ENCODE data around the gene ELMO3. TPM values are rescaled to one million over a fixed set of nuclear protein-coding genes. Genes with fewer than 3 reads are reported as not detected.

ELMO3 gene
- total RNA-seq, 4 donors from 2014 or later = 30.1 to 35.9 (median 32.9) TPM

DNA sequence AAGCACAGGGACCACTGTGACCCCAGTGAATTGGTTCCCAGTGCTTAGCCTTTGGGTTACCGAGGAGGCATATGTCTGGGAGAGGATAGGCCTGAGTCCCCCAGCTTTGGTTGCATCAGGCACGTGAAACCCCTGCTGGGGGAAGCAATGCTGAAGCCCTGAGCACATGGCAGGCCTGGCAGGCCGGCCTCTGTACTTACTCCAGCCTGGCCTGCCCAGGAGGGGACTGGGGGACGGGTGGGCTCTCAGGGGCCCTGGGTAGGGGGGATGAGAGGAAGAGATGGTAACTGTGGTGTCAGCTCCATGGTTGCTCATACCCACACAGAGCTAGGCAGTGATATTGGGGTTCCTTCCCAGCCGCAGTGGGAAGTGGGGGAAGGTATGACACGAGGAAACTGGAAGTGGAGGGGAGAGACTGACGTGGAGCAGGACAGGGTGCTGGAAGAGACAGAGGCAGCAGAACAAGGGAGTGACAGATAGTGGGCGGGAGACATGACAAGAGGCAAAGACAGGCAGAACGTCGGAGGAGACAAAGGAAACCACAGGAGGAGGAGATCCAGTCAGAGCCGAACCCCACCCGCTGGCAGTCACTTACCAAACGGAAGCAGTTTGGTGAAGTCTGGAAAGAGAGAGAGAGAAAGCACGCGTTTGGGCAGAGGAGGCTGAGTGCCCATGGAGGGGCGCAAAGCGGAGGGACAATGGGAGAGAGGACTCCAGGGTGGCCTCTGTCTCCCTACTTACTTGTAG lies 37.1 kb downstream of the ELMO3 start:
- Histone ChIP-seq H3K36me3 (peaks cover 20 to 85% (median 37%) of the 10 kb centered on the region in 3 donors), H3K4me1 (peaks cover 0 to 9% (median 8%) of the 10 kb centered on the region in 3 donors), H3K4me3 (no peak overlapping the region), H3K27ac (peak overlapping the region in 3 of 4 donors; percentile 18 to 34 (median 25)), H3K27me3 (no peaks in the 10 kb centered on the region), H3K9me3 (no peaks in the 10 kb centered on the region)
- intact Hi-C loops (cut with DNase I) = no loop called here
- DNase-seq = no peak
- no peak for TF ChIP-seq POLR2A (IDR thresholded peaks at IDR 0.05)
- TF ChIP-seq, protein P1, sequence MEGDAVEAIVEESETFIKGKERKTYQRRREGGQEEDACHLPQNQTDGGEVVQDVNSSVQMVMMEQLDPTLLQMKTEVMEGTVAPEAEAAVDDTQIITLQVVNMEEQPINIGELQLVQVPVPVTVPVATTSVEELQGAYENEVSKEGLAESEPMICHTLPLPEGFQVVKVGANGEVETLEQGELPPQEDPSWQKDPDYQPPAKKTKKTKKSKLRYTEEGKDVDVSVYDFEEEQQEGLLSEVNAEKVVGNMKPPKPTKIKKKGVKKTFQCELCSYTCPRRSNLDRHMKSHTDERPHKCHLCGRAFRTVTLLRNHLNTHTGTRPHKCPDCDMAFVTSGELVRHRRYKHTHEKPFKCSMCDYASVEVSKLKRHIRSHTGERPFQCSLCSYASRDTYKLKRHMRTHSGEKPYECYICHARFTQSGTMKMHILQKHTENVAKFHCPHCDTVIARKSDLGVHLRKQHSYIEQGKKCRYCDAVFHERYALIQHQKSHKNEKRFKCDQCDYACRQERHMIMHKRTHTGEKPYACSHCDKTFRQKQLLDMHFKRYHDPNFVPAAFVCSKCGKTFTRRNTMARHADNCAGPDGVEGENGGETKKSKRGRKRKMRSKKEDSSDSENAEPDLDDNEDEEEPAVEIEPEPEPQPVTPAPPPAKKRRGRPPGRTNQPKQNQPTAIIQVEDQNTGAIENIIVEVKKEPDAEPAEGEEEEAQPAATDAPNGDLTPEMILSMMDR (IDR thresholded peaks at IDR 0.05) = no peak
- WGBS, 2 donors = 65 to 73% methylated on average over 13 of the region's 17 CpGs

DNA sequence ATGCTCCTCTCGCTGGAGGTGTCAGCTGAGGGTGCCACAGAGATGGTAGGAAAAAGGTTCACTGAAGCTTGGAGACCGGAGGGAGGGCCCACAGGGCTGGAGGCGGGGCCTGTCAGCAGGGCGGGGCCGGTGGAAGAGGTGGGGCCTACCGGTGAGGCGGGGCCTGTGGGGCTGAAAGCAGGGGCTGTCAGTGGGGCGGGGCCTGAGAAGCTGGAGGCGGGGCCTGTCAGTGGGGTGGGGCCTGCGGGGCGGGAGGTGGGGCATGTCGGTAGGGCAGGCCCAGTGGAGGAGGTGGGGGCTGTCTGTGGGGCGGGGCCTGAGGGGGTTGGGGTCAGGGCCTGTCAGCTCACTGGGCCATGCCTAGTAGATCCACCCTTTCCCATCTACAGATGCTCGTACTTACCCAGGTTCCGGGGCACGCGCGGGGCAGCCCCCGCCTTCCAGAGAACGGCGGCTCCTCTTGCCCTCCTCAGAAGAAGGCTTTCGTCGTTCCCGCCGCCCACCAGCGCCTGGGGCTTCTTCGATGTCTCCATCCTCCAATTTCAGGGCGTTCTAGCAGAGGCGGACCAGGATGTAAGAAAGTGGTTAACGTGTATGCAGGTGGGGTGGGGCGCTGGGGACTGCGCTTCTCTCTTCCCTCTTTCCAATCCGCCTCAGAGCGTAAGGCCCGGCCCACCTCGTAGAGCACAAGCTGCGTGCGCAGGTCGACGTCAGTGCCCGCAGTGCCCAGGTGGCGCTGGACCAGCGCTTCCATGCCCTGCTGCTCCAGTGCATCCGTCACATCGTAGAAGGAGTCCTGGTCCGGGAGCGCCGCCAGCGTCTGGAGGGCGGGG lies 37.8 kb downstream of the ELMO3 start:
- Histone ChIP-seq H3K4me3 (no peak overlapping the region), H3K27ac (peak overlapping the region in 3 of 4 donors; percentile 8 to 25 (median 14)), H3K36me3 (peaks cover 15 to 77% (median 32%) of the 10 kb centered on the region in 3 donors), H3K4me1 (peaks cover 0 to 17% (median 16%) of the 10 kb centered on the region in 3 donors), H3K27me3 (no peaks in the 10 kb centered on the region), H3K9me3 (no peaks in the 10 kb centered on the region)
- no peak for DNase-seq
- TF ChIP-seq, protein P1 (IDR thresholded peaks at IDR 0.05) = no peak
- TF ChIP-seq POLR2A (IDR thresholded peaks at IDR 0.05) = no peak
- intact Hi-C loops (cut with DNase I) = no loop called here
- WGBS, 2 donors = 76 to 88% methylated on average over 11 to 22 of the region's 50 CpGs

DNA sequence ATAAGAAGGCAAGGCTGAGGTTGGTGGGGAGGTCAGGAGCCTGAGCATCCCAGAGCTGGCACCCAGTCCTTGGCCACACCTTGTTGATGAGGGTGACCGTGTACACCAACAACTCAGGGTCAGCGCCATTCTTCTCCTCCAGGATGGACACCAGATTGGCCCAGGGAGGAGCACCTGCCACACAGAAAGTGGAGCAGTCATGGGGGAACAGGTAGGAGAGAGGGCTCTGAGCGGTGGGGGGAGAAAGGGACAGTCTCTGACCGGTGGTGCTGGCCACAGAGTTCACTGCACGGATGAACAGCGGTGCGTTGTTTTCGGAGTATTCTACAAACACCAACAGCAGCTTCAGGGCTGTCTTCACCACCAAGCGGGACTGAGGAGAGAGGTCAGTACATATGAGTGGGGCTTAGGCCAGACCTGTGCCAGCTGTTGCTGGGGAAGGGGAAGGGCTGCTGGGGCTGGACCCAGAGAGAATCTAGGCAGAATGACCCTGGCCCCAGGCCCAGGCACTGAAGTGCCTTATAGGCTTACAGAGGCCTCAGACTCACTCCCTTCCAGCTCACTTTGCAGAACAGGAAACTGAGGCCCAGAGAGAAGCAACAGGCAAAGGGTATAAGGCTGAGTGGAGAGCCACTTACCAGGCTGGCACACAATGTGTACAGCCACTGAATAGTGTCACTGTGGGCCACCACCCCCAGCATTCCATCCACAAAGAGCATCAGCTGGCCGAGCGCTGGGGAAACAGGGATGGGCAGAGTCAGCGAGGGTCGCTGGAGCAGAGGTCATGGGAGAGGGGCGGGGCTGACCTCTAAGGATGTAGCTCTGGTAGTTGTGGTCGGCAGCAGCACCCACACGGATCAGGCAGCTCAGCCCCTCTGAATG lies 38.7 kb downstream of the ELMO3 start:
- H3K36me3 ChIP-seq = peaks cover 15 to 71% (median 29%) of the 10 kb centered on the region in 3 donors
- intact Hi-C loops (cut with DNase I) = no loop called here
- TF ChIP-seq POLR2A (IDR thresholded peaks at IDR 0.05) = no peak
- TF ChIP-seq, protein P1 (IDR thresholded peaks at IDR 0.05) = no peak

DNA sequence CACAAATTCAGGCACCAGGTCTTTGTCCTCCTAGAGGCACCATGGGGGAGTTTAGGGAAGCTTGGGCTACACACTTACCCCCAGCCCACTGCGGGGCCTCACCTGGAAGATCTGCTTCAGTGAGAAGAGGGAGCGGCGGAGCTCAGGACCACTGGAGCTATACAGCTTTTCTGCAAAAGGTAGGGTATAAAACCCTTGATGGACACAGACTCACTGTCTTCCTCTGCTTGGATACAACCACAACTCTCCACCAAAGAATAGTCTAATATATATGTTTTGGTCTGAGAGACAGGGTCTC lies 39.3 kb downstream of the ELMO3 start:
- intact Hi-C loops (cut with DNase I) = no loop called here
- 100% methylated on average over 1 of the region's 3 CpGs; no CpG with 5 or more reads in 1 of the 2 donors for WGBS, 2 donors
- H3K4me3 ChIP-seq = no peak overlapping the region
- H3K9me3 ChIP-seq = no peaks in the 10 kb centered on the region
- H3K27me3 ChIP-seq = no peaks in the 10 kb centered on the region
- DNase-seq = no peak
- peaks cover 0 to 30% (median 17%) of the 10 kb centered on the region in 3 donors for H3K4me1 ChIP-seq
- TF ChIP-seq, protein P1 (IDR thresholded peaks at IDR 0.05) = no peak
- TF ChIP-seq POLR2A (IDR thresholded peaks at IDR 0.05) = no peak
- peaks cover 15 to 65% (median 29%) of the 10 kb centered on the region in 3 donors for H3K36me3 ChIP-seq
- H3K27ac ChIP-seq = no peak overlapping the region

More for the DNA sequence above, 38.7 kb downstream of the ELMO3 start:
- WGBS, 2 donors = 74 to 81% methylated on average over 9 to 11 of the region's 16 CpGs
- Histone ChIP-seq H3K27ac (no peak overlapping the region), H3K9me3 (no peaks in the 10 kb centered on the region), H3K27me3 (no peaks in the 10 kb centered on the region), H3K4me1 (peaks cover 0 to 26% (median 17%) of the 10 kb centered on the region in 3 donors), H3K4me3 (no peak overlapping the region)
- no peak for DNase-seq

Data from esophagus squamous epithelium (tissue), 5 donors.